GM21786 (cell line): ENCODE measurements around the gene ILK.

ENCODE experiments used
- ATAC-seq: cut with Tn5 transposase; IDR thresholded peaks from one replicate; pipeline ENCODE4 v1.9.1; 2021; ENCODE audit not compliant: unreplicated experiment

ILK gene

DNA sequence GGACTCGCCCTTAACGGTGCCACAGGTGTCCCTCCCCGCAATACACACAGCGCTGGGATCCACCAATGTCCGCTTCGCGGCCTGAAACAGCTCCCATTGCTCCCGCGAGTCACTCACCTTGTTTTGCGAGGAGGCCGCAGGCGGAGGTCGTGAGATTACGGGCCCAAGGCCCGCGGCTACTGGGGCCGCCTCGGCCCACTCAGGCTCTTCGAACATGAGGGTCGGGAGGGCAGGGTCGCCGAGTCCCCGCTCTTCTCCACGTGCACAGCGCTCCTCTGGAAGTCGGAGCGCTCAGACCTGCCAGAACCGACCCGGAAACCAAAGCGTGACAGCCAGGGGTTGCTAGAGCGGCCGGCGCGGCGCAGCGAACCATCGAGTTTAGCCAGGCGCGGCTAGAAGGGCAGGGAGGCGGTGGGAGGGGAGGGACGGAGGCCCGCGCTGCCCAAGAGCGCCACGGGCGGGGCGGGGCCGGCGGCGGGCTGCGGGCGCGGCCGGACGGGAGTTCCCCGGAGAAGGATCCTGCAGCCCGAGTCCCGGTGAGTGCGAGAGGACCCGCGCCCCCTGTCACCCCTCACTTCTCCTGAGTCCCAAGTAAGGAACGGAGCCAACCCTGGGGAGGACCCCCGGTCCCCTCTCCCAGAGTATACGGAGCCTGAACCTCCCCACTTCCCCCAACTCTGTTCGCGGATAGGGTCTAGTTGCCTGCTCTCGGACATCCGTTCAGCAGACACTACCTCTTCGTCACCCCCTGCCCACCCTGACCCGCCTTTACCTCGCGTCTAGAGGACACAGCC is at the start of gene ILK, which contains the start of gene RRP8:
TSS of gene ILK (plus strand) at position 488 of the 794 bp plus-strand sequence. CDS start 498 bp downstream, outside the sequence.
TSS of gene RRP8 (minus strand) at position 330 of the 794 bp plus-strand sequence. CDS start at position 216, 114 bp downstream.
- ATAC-seq, result peak; percentile 58

DNA sequence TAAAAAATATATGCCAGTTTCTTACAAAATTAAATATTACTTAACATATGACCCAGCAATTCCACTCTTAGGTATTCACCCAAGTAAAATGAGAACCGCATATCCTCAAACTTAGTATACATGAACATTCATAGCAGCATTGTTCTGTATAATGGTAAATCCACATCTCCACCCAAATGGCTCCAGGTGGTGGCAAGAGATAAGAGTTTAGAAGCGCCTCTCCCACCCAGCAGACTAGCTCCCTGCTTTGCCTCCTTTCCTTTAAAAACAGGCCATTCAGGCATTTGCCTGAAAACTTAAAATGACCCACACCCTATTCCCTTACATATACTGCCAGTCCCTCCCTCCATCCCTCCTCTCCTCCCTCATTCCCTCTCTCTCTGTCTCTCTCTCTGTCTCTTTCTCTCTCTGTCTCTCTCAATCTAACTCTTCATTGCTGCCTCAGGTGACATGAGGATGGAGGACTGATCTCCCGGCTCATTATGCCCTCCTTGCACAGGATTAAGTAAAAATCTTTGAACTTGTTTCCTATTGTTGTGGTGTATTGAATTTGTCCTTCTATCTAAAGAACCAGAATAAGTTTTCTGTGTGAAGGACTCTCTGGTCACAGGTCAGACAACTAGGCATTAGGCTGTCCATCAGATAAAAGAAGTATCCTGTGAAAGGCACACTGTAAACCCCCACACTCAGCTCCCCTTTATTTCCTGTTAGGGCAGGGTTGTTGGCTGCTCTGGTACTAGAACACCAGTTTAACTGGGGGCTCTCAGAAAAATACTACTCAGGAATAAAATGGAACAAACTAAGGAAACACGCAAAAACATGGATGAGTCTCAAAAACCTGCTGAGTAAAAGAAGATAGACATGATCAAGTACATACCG is 48.5 kb upstream of the ILK start:
- ATAC-seq, result no peak

DNA sequence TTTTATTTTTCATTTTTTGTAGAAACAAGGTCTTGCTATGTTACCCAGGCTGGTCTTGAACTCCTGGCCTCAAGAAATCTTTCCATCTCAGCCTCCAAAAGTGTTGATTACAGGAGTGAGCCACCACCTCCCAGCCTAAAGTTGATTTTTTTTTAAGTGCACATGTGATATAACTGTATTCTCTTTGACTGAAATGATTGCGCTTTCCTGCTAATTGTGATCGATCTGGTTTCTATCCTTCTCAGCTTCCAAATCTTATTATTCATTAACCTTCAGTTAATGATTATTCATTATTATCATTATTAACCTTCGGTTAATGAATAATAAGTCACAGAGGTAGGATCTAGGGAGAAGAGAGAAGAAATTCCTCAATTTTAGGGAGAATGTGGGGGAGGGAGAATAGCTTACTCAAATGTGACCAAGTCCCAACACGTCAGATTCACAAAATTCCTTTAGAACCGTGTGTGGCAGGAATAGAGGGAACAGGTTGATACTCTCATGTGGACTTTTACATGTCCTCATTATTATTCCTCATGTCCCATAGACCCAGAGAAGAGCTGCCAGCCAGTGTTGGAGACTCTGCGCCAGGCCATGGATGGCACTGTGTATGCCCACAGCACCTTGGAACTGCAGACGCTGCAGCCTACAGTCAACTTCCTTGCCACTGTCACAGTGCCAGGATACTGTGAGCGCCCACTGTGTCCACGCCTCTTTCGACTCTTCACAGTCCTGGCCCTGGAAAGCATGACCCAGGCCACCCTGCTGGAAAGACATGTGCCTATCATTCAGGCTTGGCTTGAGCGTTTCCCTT is 47.2 kb upstream of the ILK start:
- ATAC-seq, result no peak

DNA sequence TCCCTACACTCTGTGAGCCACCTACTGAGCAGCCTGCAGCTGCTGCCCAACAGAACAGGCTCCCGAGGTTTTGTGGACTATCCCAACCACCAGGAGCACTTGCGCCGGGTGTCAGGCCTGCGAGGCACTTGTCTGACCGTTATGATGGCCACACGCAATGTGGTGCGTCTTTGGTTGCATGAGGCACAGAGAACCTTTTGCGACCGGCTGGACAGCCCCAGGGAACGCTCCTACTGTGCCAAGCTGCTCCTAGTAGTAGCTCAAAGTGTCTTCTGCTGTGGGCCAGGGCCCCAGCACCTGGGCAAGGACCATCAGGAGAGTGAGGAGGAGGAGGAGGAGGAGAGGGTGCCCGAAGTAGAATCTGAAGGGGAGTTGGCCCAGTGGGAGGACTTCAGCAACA is 46.5 kb upstream of the ILK start:
- ATAC-seq, result no peak

DNA sequence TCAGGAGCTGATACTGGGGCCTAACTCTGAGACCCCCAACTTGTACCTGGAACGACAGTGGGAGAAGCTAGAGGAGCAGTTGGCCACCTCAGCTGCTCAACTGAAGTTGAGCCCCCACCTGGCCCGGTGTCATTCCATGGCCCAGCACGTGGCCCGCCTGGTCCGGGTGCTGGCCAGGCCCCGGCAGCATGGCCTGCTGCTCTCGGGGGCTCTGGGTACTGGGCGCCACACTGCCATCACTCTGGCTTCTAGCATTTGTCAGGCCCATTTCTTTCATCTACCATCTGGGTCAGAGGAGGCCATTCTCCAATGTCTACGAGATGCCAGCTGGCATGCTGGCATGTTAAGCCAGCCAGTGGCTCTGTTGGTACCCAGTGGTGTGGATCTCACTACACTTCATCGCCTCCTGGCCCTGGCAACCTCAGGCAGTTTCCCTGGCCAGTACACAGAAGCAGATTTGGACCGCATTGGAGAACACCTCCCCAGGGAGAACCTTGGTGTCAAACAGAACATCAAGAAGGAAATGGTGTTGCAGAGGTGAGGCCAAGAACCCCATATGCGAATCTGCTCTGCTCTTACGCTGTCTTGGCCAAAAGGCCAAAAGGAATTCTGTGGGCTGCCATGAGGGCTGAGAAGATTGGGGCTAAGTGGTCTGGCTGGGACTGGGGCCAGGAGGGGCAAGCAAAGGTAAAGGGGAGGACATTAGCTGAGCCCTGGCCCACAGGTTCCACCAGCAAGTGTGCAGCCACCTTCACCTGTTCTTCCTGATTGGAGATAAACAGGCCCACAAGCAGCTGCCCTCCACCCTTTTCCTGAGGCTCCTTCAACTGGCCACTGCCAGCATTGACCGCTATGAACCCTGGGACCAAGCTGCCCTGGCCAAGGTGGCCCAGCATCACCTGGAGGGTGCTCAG is 45.6 kb upstream of the ILK start:
- ATAC-seq, result no peak

DNA sequence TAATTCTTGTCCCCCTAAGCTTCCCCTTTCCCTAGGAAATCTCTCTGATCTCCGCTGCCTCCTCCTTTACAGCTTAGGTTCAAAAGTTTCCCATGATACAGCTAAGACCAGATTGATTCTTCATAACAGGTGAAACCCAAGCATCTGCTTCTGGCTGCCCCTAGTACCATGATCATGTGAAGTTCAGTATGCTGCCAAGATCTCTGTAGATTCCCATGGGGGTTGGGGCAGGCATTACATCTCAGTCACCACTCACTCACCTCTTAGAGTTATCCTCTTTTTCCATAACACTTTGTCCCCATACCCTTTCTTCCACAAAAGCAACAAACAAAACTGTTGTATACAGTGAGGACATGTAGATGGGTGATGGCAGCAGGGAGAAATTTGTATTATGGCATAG is 44.2 kb upstream of the ILK start:
- ATAC-seq, result no peak

DNA sequence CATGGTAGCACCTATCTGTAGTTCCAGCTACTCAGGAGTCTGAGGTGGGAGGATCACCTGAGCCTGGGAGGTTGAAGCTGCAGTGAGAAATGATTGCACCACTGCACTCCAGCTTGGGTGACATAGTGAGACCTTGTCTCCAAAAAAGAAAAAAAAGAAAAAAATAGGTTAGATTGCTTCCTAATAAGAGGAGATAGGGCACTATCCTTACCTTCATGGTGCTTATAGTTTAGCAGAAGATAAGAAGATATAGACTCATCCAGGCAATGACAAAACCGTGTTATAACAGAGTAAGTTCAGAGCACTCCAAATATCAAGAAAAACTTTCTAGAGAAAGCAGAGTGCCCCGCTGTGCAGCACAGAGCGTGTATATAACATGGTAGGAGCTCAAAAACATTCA is 42.3 kb upstream of the ILK start:
- ATAC-seq, result no peak

DNA sequence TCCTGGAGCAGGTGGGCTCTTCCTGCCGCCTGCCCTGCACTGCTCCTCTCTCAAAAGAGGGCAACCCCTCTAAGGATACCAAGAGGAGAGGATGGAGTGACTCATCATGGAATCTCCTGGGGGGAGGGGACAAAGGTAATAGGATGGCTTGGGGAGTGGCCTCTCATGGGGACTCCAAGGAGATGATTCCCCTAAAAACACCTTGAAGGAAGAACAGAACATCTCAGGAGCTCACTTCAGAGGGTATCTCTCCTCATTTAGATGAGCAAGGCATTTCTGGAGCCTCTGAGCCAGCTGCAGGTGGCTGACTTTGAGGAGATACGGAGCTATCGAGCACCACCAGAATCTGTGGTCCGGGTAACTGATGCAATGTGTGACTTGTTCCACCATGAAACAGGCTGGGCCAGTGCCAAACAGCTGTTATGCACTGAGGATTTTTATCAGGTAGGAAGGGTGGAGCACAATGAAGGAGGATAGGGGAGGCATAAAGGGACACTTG is 40.4 kb upstream of the ILK start:
- ATAC-seq, result no peak

DNA sequence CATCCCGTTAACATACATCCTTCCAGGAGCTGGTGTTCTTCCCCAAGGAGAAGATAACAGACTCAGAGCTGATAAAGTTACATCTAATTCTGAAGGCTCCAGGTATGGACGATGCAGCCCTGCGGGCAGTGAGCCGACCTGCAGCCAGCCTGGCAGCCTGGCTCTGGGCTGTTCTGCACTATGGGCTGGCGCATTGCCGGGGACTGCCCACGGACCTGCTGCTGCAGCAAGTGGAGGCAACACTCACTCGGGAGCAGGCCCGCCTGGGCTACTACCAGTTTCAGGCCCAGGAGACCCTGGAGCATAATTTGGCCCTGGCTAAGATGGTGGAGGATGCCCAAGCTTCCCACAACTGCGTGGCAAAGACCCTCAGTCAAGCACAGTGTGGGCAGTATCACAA is 39.9 kb upstream of the ILK start:
- no peak for ATAC-seq

DNA sequence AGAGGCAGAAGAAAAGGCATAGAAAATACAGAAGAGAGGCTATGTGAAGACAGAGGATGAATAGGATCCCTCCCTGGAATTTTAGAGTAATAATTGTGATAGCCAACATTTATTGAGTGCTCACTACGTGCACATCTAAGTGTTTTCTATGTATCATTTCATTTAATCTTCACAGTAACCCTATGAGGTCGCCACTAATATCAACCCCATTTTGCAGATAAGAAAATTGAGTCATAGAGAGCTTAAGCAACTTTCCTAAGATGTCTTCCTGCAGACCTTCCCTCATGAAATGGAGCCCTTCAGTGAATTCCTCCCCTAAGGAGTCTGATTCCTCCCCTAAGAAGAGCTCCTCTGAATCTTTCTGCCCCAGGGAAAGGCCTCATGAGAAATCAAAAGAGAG is 38.2 kb upstream of the ILK start:
- no peak for ATAC-seq

DNA sequence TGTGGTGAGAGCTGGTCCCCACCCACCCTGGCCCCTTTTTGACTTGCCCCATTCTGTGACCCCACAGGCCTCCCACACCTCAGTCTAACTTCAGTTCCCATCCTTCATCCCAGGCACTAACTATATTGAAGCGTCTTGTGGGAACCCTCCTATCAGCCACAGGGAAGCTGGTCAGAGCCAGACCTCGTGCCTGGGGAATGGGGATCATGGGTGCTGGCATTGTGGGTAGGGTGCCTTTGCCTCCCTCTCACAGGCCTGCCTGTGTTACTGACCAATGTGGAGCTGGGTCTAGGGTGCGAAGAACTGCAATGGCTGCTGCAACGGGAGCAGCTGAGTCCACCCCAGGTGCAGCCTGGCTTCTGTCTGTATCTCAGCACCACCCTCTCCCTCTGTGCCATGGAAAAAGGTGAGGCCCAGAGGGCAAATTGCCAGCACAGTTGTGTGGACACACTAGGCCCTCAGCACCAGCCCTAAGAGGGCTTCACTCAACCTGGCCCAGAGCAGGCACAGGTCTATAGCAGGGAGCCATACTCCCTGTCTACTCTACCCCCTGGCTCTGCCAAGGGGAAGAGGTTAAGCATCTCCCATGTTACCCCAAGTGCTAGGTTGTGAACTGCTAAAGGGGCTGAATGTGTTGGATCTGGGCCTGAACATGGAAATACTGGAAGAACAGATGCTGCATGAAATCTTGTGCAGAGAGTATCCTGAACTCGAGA is 37.4 kb upstream of the ILK start:
- ATAC-seq, result no peak

DNA sequence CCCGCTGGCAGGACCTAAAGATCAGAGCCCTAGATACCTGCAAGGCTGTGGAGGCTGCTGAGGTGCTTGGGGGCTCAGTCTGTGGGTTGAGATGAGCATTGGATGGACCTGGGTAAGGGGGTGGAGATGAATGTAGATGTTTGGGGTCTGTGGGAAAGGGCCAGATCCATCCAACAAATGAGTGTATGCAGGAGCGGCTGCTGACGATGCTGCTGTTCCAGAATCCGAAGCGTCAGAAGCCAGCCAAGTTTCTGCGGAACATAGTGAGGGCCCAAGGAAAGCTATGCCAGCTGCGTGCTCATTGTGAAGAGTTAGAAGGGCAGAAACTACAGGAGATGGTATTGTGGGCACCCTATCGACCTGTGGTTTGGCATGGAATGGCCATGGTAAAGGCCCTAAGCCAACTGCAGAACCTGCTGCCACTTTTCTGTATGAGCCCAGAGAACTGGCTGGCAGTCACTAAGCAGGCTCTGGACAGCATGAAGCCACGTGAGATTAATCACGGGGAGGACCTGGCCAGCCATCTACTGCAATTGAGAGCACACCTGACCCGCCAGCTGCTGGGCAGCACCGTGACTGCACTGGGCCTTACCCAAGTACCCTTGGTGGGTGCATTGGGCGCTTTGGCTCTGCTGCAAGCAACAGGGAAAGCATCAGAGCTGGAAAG is 36.7 kb upstream of the ILK start:
- no peak for ATAC-seq

DNA sequence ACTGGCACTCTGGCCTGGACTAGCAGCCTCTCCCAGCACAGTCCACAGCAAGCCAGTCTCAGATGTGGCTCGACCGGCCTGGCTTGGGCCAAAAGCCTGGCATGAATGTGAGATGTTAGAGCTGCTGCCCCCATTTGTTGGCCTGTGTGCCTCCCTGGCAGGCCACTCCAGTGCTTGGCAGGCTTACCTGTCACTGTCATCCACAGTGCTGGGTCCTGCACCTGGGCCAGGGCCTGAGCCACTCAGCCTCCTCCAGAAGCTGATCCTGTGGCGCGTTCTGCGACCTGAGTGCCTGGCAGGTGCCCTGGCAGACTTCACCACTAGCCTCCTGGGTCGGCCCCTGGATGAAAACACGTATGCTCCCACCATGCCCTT is 36.2 kb upstream of the ILK start:
- ATAC-seq, result no peak

DNA sequence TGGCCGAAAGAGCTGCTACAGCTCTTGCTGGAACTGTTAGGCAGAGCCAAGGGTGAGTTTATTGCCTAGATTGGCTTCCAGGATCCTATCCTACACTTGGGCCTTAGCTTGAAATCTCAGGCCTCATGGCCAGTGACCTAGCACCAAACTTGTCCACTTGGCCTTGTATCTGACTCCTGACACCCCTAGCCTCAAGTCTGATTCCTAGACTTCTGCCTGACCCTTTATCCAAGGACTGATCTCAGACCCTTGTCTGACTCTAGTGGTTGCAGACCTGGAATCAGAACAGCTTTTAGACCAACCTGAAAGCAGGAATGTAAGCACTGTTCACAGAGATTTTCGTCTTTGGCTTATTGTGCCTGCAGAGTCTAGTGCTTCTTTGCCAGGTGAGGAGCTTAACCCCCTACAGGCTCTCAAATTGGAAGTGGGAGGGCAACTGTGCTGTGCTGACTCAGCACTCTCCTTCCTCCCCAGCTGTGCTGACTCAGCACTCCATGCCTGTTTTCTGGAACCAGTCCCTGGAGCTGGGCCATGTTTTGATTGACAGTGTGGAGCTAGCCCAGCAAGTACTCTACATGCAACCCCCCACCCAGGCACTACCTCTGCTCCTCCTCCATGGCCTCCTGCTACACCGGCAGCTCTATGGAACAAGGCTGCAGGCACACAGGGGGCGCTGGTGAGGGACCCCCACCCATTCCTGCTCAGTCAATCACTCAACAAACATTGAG is 35.2 kb upstream of the ILK start:
- ATAC-seq, result no peak

DNA sequence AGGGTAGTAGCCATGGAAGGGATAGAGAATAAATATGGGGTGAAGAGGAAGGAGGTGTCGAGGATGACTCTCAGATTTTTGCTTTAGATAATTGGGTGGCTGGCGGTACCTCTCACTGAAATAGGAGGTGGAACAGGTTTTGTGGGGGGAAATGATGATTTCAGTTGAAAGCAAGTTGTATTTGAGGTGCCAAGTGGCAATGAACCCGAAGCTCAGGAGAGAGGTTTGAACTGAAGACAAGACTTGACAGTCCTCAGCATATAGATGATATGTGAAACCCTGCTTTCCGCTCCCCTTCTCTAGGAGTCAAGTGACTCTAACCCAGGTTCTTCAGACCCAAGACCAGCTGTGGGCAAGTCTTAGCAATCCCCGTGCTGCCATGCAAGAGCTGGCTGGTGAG is 33.9 kb upstream of the ILK start:
- no peak for ATAC-seq

DNA sequence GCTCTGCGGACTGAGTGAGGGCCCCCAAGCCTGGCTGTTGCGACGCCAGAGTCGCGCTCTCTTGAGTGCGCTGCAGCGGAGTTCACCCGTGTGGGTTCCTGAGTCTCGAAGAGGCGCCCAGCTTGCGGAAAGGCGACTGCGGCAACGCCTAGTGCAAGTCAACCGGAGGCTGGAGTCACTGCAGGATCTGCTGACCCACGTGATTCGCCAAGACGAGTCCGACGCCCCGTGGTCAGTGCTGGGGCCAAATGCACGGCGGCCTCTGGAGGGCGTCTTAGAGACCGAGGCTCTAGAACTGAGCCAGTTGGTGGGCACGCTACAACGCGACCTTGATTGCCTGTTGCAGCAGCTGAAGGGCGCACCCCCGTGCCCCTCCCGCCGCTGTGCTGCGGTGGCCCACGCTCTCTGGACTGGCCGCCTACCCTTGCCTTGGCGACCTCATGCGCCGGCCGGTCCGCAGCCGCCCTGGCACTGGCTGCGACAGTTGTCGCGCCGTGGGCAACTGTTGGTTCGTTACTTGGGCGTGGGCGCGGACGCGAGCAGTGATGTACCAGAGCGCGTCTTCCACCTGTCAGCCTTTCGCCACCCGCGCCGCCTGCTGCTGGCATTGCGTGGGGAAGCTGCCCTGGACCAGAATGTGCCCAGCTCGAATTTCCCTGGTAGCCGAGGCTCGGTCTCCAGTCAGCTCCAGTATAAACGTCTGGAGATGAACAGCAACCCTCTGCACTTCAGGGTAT is 32.7 kb upstream of the ILK start:
- ATAC-seq, result no peak

DNA sequence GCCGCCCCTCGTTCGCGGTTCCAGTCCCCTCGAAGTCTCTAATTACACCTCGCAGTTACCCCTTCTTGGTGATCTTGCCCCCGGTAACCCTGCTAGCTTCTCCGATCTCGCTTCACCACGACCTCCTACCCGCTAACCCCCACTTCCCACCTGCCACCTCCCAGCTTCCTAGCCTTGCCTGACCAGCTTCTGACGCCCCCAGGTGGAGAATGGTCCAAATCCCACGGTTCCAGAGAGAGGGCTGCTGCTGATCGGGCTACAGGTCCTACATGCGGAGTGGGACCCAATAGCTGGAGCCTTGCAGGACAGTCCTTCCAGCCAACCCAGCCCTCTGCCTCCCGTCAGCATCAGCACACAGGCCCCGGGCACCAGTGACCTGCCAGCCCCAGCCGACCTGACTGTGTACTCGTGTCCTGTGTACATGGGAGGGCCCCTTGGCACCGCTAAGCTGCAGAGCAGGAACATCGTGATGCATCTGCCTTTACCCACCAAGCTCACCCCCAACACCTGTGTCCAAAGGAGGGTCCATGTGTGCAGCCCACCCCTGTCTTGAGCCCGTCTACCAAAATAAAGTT is 32.1 kb upstream of the ILK start:
- ATAC-seq, result no peak
